CD1c-positive myeloid dendritic cell (primary cell): ENCODE measurements around the gene CNTN5.

Experiments used
- DNase-seq: peaks from one replicate; pipeline ENCODE4 v3.0.0-alpha.2; 2016; ENCODE audit errors: extremely low spot score

CNTN5 gene

DNA sequence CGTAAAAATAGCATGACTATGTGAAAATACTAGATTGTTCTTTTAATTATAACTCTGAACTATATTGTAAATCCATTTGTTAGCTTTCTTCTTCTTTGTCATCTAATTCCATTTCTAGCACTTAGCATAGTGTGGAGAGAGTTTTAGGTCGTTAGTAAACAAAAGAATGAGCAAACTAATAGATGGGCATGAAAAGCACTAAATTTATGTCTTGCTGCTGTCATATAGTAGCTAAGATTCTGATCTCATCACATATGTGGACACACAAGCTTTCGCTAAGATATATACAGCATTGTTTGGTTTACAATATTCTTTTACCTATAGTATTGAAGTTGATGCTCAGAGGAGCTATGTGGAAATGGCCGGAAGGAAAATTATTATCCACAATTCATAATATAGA is 370.5 kb downstream of the CNTN5 start:
- no peak for DNase-seq

DNA sequence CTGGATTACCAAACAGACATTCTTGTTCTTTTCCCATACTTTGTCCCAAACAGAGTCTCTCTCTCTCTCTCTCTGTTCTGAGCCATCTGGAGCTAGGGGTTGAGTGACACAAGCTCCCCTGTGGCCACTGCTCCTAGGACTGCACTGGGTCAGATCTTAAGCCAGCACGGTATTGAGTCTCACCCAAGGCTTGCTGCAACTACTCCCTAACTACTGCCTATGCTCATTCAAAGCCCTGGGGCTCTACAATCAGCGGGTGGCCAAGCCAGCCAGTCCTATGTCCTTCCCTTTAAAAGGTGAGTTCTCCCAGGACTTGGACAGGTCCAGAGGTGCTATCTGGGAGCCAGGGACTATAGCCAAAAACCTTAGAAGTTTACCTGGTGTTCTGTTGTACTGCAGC is 385.6 kb downstream of the CNTN5 start:
- DNase-seq, result no peak

DNA sequence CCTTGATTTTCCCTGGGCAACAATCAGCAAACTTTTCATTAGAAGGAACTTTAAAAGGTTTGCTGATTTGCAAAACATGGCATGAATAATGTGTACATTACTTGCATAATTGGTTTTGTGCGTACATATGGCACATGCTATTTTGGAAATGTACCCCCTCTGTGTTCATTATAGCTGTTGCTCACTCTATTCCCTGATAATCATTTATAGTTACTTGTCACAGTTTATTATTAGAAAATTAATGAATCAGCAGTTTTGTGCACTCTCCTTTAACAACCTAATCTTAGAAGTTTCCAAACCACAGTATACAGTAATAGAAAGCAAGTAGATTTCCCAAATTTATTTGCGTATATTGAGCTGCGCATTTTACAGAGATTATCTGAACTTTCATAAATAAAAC is 389.9 kb downstream of the CNTN5 start:
- DNase-seq, result no peak

DNA sequence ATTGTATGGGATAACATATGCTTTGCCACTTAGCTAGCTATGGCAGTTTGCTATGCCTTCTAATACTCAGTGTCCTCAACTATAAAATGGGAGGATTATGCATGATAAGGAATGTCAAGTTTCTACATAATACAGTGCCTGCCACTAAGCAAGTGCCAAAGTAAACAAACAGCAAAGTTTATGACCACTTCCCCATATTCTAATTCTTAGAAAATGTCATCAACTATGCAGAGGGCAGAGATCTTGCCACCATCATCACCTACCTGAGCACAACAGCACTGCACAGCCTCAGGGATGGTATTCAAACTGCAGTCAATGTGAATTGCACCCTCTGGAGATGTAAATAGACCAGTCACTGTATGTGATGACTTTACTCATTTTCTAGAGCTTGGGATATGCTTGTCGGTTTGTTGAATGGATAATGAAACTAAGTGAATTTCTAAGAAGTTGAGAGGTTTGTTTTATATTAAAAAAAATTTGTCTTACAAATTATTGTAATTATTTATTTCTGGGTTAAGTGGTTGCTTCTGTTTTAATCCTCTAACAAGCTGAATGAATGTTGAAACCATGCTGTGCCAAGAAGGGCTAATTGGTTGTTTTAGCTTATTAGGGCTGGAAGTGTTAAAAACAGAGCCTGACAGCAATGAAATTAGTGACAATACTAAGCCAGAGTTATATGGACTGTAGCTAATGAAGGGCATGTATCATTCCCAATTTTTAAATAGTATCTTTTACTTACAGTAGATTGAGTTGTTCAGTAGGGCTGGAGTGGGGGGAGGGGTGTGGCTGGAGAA is 398.4 kb downstream of the CNTN5 start:
- no peak for DNase-seq

DNA sequence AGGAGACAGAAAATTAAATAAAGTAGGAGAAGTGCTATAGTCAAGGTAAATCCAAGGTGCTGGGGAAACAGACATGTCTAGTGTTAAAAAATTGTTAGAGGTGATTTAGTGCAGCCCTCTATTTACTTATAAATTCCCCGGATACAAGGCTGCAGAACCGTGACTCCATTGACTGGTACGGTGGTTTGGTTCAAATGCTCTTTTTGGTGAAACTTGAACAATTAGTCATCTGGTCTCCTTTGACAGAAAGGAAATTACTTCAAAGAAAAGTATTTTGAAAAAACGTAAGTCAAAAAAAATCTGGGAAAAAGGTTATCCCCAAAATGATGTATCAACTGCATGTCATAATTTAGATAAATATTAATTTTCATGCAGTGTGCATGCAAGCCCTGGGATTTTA is 399.2 kb downstream of the CNTN5 start:
- DNase-seq, result no peak

DNA sequence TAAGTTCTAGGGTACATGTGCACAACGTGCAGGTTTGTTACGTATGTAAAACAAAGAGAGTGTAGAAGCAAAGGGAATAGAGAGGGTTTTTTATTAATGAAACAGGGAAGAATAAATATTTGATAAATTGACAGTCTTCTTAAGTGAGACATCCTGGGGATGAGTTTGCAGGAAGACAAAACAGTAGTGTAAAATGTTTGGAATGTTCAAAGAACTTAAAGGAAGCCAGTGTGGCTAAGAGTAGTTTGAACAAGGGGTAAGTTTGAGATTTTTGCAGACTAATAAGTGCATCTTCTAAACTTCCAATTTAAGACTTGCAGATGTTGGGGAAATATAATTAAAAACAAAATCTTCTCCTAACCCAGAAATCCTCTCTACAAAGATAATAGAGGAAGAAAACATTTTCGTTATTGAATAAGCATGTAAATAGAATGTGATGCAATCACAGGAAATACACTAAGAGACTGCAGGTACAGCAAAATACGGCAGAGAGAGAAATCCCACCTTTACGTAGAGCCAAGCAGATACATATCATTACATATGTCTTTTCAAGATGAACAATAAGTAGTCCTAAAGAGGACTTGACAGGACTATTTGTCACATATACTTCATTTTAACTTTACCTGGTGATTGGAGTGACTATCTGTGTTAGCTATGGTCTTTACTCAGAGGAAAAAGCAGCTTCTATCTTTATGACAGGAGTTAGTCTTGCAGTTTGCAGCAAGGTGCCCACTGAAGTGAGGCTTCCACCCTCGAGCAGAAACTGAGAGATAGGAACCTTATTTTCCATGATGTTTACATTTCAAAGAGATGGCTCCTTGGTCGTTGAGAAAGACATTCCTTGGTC is 402.1 kb downstream of the CNTN5 start:
- DNase-seq, result no peak

DNA sequence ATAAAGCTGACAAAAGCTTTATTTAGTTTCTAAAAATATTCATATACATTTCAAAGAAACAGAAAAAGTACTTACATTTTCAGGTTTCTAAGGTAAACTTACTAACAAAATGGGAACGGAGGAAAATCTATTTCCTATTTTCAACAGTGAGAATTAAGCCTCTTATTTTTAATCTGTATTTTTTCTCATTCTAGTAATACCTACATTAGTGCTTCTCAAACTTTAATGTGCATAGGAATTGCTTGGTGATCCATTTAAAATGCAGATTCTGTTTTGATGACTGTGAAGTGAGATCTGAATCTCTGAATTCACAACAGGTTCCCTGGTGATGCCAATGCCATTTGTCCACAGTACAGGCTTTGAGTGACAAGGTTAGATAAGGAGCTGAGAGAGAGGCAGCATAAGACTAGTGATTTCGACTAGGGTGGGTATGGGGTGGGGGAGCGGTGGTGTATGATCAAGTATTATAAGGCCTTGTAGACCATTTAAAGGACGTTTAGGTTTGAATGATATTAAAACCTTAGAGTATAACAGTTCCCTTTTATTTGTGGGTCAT is 402.8 kb downstream of the CNTN5 start:
- DNase-seq, result no peak

DNA sequence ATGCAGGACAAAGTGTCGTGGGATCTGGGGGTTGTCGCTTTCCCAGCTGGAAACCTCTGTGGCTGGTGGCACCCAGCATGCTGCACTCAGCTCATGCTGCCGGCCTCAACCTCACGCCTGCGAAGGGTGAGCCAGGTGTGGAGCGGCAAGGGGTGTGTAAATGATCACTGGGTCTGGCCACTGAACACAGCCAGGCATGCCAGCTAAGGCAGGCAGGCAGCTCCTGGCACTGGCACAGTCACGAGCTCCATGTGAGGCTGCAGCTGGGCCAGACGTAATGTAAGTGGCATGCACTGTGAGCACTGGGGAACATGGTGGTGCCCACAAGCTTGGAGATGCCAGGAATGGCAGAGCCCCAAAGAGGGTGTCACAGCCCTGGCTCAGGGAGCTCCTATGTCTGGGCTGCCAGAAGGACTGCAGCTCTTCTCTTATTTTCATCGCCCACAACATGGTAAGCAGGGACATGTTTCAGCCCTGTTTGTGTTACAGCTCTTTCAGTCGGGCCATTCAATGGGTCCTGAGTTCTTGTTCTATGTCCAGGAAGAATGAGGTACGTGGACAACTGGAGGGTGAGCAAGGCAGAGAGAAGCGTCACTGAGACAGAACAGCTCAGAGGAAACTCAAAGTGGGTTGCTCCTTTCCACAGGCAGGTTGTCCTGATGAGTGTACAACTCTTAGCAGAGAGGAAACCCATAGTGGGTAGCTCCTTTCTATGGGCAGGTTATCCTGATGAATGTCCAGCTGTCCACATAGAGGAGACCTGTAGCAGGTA is 403.8 kb downstream of the CNTN5 start:
- DNase-seq, result no peak

DNA sequence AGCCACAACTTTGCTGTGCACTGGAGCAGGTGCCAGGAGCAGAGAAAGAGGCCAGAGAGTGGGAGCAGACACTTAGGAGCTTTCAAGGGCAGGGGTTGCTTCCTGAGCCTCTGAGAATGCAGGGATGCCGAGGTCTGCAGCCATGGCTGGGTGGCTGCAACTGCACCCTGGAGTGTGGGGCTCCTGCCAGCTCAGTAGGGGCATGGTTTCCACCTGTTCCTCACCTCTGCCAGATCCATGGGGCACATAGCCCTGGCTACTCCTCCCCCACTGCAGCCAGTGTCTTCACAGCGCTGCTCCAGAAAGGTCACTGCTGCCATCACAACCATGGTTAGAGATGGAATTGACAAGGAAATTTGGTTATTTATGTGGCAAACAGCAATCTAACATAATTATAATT is 404.8 kb downstream of the CNTN5 start:
- DNase-seq, result no peak

DNA sequence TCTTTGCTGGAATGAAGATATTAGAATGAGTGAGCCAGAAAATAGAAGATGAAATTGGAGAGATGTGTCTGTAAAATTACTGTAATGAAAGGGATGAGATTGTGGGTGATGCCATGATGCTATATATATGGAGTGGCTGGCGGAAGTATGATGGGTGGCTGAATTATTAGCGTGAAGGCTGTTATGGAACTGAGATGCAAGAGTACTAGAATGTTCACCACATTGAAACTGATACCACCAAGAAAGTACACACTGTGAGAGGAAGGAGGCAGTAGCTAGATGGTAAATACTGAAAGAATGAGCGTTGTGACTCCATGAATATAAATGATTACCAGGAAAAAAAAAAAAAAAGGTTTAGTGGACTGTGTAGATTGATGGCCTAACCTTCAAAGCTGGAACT is 411.9 kb downstream of the CNTN5 start:
- DNase-seq, result no peak

DNA sequence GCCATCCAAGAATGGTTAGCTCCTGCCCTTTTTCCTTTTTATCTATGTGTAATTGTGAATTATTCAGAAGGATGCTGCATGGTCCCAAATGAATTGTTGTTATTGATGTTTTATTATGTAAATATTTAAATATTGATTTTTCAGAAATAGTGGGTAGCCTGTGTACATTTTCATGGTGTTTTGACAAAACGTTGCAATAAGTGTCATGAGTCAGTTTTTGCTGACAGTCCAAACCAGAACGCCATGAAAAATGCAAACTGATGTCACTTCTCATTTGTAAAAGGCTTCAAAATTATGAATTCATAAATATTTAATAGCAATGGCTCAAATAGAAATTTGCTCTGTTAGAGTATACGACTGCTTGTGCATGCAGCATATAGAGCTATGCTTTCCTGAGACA is 422.5 kb downstream of the CNTN5 start:
- no peak for DNase-seq

DNA sequence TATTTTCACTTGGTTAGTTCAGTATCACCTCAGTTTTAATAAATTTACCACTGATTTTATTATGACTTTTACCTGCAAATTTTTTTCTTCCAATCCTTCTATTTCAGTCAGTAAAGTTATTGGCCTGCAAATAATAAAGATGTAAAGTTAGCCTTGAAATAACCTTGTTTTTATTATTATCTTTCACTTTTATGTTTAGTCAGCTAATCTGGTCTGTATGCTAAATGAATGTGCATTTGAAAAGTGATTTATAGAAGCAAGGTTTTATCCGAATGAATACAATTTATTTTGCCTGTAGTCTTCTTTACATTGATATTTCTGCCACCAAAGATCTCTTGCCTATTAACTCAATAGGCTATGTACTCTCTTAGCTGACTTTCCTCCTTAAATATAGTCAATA is 425.7 kb downstream of the CNTN5 start:
- no peak for DNase-seq

DNA sequence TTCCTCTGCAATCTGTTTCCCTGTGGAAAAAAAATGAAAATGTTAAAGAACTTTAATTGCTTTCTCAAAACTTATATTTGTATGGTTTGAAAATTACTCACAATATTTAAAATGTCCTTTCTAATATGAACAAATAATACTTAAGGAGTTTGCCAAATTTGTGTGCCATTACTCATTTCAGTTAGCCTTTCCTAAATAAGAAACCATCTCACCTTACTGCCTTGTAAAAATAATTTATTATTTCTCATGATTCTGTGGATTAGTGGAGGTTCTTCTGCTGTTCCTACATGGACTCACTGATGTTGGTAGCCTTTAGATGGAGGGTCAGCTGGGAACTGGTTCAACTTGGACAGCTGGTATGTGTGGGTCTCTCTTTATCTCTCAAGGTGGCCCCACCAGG is 428.6 kb downstream of the CNTN5 start:
- DNase-seq, result no peak

DNA sequence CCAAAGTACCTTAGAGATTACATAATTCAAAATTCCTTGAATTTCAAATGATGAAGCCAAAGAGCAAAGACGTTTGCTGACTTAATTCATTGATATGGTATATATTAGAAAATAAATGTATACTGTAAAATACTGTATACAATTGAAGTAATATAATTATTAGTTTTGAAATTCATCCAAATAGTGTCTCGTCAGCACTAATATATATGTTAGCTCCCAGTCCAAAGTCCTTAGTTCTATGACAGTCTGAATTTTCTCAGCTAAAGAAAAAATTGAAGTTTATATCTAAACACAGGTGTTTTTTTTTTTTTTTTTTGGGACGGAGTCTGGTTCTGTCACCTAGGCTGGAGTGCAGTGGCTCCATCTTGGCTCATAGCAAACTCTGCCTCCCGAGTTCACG is 431.3 kb downstream of the CNTN5 start:
- DNase-seq, result no peak

DNA sequence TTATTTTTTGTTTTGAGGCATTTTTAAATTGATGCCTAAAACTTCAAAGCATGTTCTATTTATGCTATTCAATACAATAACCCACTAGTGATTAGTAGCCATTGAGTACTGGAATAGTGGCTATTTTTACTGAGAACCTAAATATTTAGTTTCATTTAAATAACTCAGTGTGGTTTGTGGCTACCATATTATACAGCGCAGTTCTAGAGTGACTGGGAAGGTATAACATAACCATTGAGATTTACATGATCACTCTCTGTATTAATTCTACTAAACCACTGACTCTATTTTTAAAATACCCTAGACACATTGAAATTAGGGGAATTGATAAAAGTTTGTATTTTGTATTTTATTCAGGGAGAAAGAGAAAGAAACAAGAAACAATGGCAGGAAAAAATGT is 441.2 kb downstream of the CNTN5 start:
- no peak for DNase-seq

DNA sequence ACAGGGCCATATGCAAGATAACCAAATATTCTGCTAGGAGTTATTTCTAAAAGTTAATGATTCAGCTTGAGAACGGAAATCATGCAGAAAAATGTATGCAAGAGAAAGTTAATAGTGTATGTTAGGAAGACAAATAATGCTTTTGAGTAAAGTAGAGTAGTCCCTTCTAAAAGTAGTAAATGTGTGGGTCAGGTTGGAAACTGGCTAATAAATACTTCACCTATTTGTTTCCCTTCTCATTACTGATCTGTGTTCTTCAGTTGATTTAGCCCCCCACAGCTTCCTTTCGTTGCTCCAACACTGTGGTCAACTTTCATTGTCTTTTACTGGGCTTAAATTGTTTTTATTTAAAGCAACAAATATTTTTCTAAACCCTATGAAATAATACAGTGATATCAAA is 444.2 kb downstream of the CNTN5 start:
- DNase-seq, result no peak

DNA sequence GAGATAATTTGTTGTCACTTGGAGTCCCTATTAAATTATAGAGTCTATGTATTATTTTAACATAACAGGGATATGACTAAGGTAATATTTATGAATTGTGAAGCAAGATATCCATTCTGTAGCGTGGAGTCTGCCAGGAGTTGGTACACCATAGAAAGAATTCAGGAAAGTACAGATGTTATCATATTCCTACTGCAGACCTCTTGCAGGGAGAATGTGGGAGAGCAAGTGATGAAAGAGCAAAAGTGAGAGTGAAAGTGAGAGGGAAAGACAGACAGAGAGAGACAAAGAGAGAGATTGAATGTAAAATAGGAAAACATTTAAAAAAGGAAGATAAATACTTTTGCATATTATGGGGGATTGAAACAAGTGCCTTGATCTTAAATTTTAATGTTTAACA is 468.8 kb downstream of the CNTN5 start:
- DNase-seq, result no peak

DNA sequence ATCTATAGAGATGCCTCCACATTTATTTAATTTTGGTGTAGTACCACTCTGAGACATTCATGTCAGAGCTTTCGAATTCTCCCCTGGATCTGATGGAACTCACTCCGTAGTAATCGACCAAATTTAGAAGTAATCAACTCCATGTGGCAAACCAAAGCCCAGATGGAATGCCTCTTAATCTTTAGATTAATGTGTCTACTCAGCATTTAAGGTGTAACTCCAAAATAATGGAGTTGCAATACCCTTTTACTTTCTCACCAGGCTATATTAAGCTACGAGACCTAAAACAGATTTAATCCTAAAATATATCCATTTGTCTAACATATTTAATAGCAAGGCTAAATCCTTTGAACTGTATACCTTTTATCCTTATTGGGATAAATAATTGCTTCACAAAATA is 473.3 kb downstream of the CNTN5 start:
- no peak for DNase-seq

DNA sequence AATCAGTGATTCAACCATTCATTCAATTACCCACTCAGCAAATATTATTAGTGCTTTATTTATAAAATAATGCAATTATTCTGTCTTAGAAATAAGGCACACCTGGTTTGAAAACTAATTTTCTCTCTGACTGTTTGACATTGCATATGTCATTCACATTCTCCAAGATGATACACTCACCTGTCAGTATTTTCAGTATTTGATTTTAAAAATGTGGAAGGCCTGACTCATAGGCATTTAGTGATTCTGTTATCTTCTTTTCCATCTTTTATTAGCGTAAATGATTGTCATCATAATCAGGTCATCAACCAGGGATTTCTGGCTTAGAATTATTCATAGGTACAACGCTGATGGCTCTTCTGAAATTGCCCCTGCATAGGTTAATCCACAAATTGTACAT is 480.9 kb downstream of the CNTN5 start:
- no peak for DNase-seq

DNA sequence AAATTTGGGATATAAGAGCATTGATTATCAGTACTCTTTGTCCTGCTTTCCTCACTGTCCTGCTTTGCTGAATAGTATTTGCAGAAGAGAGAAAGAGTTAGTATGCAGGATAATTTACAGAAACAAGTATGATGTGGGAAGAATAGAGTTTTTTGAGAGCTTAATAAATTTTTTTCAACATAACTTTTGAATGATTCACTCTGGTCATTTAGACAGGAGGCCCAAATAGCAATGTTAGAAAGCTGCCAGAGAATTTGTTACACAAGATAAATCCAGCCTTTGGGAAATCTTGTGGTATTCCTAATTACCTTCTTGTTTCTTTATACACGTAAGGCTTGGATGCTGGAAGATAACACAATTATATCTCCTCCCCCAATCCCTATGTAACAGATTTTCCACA is 484.6 kb downstream of the CNTN5 start:
- DNase-seq, result no peak

DNA sequence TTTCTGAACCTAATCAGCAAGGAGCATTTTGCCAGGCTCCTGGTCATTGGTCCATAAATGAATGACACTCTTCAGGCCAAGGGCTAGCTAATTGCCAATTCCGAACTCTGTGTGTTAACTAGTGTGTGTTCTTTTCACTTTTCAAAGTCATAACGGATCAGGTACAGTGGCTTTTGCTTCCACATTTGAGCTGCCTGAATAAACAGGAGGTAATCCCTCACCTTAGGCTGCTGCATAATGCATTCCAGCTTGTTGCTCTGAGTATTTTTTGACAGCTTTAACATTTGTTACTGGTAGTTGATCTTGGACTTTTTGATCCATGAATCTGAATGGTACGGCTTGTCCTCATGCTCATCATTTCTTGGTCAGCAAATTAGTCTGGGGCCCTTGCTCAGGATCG is 485.1 kb downstream of the CNTN5 start:
- no peak for DNase-seq

DNA sequence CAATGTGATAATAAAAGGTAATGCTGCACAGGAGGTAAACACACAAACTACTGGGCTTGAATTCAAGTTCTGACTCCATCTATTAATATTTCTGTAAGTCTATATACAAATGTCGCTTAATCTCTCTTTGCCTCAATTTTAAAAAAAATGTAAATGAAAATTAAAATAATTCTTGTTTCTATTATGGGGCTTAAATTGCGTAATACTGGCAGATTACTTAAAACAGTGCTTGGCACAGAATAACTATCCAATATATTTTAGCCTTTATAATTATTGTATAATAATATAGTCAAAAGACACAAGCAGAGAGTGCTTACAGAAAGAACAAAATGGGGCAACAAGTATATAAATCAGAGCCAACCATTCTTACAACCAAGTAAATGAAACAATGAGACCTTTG is 489.1 kb downstream of the CNTN5 start:
- DNase-seq, result no peak
